NT2/D1 (cell line): Measurements from ENCODE around the gene INF2.

Experiments
- YY1 ChIP-seq: IDR thresholded peaks from 2 replicates; pipeline ENCODE4 v1.6.1; 2011; ENCODE audit not compliant: insufficient read length, insufficient read depth
- ZNF274 ChIP-seq: IDR thresholded peaks from 2 replicates; pipeline ENCODE4 v1.6.1; 2011; ENCODE audit warnings: mild to moderate bottlenecking, low read depth, low read length

DNA sequence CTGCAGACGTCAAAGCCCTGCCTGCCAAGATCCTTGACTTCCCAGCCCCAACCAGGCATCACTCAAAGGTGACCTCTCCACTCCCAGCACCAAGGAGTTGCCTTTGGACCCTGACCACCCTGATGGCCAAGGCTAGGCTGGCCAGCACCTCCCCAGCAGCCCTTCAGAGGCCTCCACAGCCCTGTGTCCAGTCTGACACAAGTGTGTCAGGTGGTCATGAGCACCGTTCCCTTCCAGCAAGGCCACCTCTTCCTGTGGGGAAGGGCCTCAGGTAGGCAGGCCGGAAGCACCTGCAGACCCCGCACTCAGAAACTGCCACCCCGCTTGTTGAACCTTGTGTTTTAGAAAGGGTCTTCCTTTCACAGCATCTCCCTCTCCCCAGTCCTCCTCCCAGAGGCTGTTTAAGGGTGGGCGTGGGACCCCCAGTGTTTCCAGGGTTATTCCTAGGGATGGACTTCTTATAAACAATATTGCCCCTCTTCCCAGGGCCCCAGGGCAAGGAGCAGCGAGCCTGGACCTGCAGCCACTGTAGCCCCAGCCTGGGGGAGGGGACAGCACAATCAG lies 13.2 kb upstream of the INF2 start:
- no peak for TF ChIP-seq ZNF274
- no peak for TF ChIP-seq YY1
